Stimulated activated CD4-positive, alpha-beta T cell treated with anti-CD3 and anti-CD28 coated beads, Interleukin-4, amount 100 ng/mL, for 4 hours (primary cell): ENCODE measurements around the gene TNRC18.
"Not testable (repeated sequence)": the region's sequence is repeated elsewhere in the genome, so short reads cannot be mapped to it uniquely, and the experiment has no call there.

Source experiments
- DNase-seq, 2 experiments: peaks; one replicate each; pipeline ENCODE4 v3.0.0-alpha.2; 2020

Gene TNRC18

GRCh38 chr7:5348134-5349004, 75.3 kb downstream of the TNRC18 start:
- DNase-seq = no peak

- no peak for DNase-seq
These were observed 78.0 kb downstream of the TNRC18 start for GRCh38 chr7:5345671-5346070.

GRCh38 chr7:5345171-5345570, 78.5 kb downstream of the TNRC18 start:
- DNase-seq = no peak

GRCh38 chr7:5344342-5344741, 79.3 kb downstream of the TNRC18 start:
- no peak for DNase-seq

GRCh38 chr7:5343884-5344283, 79.8 kb downstream of the TNRC18 start:
- DNase-seq = no peak

- no peak for DNase-seq
These were observed 81.0 kb downstream of the TNRC18 start for GRCh38 chr7:5342631-5343030.

- DNase-seq = no peak
These were observed 83.7 kb downstream of the TNRC18 start for GRCh38 chr7:5339955-5340354.

- DNase-seq = no peak
These were observed 86.6 kb downstream of the TNRC18 start for GRCh38 chr7:5337047-5337446.

- no peak for DNase-seq
These were observed 89.0 kb downstream of the TNRC18 start for GRCh38 chr7:5334671-5335070.

- no peak for DNase-seq
These were observed 90.3 kb downstream of the TNRC18 start for GRCh38 chr7:5333121-5334045.

GRCh38 chr7:5332579-5332978, 91.1 kb downstream of the TNRC18 start:
- no peak for DNase-seq

GRCh38 chr7:5330288-5330687, 93.3 kb downstream of the TNRC18 start:
- no peak for DNase-seq

- no peak for DNase-seq
These were observed 98.7 kb downstream of the TNRC18 start for GRCh38 chr7:5324961-5325360.

- DNase-seq = not testable (repeated sequence)
These were observed 99.5 kb downstream of the TNRC18 start for GRCh38 chr7:5323800-5324781.

- DNase-seq = no peak
These were observed 100.8 kb downstream of the TNRC18 start for GRCh38 chr7:5322621-5323410.

GRCh38 chr7:5320802-5321396, 102.7 kb downstream of the TNRC18 start:
- DNase-seq = no peak

- DNase-seq = no peak
These were observed 103.2 kb downstream of the TNRC18 start for GRCh38 chr7:5320391-5320790.

- DNase-seq = not testable (repeated sequence)
These were observed 105.0 kb downstream of the TNRC18 start for GRCh38 chr7:5318613-5319012.

- DNase-seq = no peak
These were observed 107.9 kb downstream of the TNRC18 start for GRCh38 chr7:5315761-5316160.

GRCh38 chr7:5314864-5315263, 108.8 kb downstream of the TNRC18 start:
- DNase-seq = no peak
